SK-N-SH treated with all-trans-retinoic acid at 6 μM for 48 hours (cell line): ENCODE data around the gene ZNF423.

Experiments
- ATAC-seq: fragments of 200-7000 bp; cut with Tn5 transposase; 3 replicates; pipeline ENCODE4 v1.9.1; 2020; ENCODE audit warnings: mild to moderate bottlenecking, moderate library complexity
- ARNTL ChIP-seq: fragments of 450-650 bp; formaldehyde crosslinking; IDR thresholded peaks from 2 replicates; pipeline ENCODE4 v1.5.0; 2020; ENCODE audit warnings: low read depth, mild to moderate bottlenecking, moderate library complexity, borderline replicate concordance
- BACH2 ChIP-seq: fragments of 250-450 bp; sonication (Bioruptor Pico); IDR thresholded peaks from 2 replicates; pipeline ENCODE4 v1.9.0; 2021; ENCODE audit warnings: mild to moderate bottlenecking, borderline replicate concordance
- CREB5 ChIP-seq: fragments of 250-450 bp; sonication (Bioruptor Pico); IDR thresholded peaks from 2 replicates; pipeline ENCODE4 v1.5.1; 2020; ENCODE audit warnings: low read depth, mild to moderate bottlenecking, moderate library complexity
- CSDC2 ChIP-seq: fragments of 250-450 bp; sonication (Bioruptor Pico); IDR thresholded peaks from 2 replicates; pipeline ENCODE4 v1.5.0; 2020; ENCODE audit warnings: mild to moderate bottlenecking, moderate library complexity
- CSRNP3 ChIP-seq: fragments of 250-450 bp; sonication (Bioruptor Pico); IDR thresholded peaks from 2 replicates; pipeline ENCODE4 v1.5.1; 2021; ENCODE audit warnings: mild to moderate bottlenecking, moderate library complexity
- ESRRG ChIP-seq: fragments of 250-450 bp; sonication (Bioruptor Pico); IDR thresholded peaks from 2 replicates; pipeline ENCODE4 v1.6.1; 2021; ENCODE audit warnings: mild to moderate bottlenecking
- ISL1 ChIP-seq: fragments of 250-450 bp; sonication (Bioruptor Pico); IDR thresholded peaks from 2 replicates; pipeline ENCODE4 v2.1.2; 2022; ENCODE audit warnings: mild to moderate bottlenecking, moderate library complexity
- OSR1 ChIP-seq: fragments of 250-450 bp; sonication (Bioruptor Pico); IDR thresholded peaks from 2 replicates; pipeline ENCODE4 v1.8.0; 2022; ENCODE audit warnings: moderate library complexity, mild to moderate bottlenecking, inconsistent platforms
- POU6F1 ChIP-seq: fragments of 250-450 bp; sonication (Bioruptor Pico); IDR thresholded peaks from 2 replicates; pipeline ENCODE4 v1.8.0; 2021; ENCODE audit warnings: low read depth, mild to moderate bottlenecking, moderate library complexity, borderline replicate concordance
- PPARA ChIP-seq: fragments of 250-450 bp; sonication (Bioruptor Pico); IDR thresholded peaks from 2 replicates; pipeline ENCODE4 v1.5.0; 2020; ENCODE audit warnings: mild to moderate bottlenecking, borderline replicate concordance
- RARB ChIP-seq: fragments of 250-450 bp; sonication (Bioruptor Pico); IDR thresholded peaks from 2 replicates; pipeline ENCODE4 v1.8.0; 2021; ENCODE audit warnings: mild to moderate bottlenecking, moderate library complexity
- SNAI2 ChIP-seq: fragments of 250-450 bp; sonication (Bioruptor Pico); IDR thresholded peaks from 2 replicates; pipeline ENCODE4 v1.5.0; 2020; ENCODE audit warnings: mild to moderate bottlenecking, moderate library complexity
- TCF4 ChIP-seq: fragments of 250-450 bp; sonication (Bioruptor Pico); IDR thresholded peaks from 2 replicates; pipeline ENCODE4 v1.8.0; 2021; ENCODE audit warnings: mild to moderate bottlenecking, moderate library complexity, borderline replicate concordance
- TOX ChIP-seq: fragments of 250-450 bp; sonication (Bioruptor Pico); IDR thresholded peaks from 2 replicates; pipeline ENCODE4 v1.8.0; 2021; ENCODE audit warnings: mild to moderate bottlenecking, moderate library complexity, borderline replicate concordance
- ZC3H10 ChIP-seq: fragments of 250-450 bp; sonication (Bioruptor Pico); IDR thresholded peaks from 2 replicates; pipeline ENCODE4 v1.5.1; 2021; ENCODE audit warnings: mild to moderate bottlenecking, moderate library complexity
- ZFP3 ChIP-seq: fragments of 250-450 bp; sonication (Bioruptor Pico); IDR thresholded peaks from 2 replicates; pipeline ENCODE4 v1.5.0; 2020; ENCODE audit warnings: mild to moderate bottlenecking, moderate library complexity
- ZFP30 ChIP-seq: fragments of 450-650 bp; formaldehyde crosslinking; IDR thresholded peaks from 2 replicates; pipeline ENCODE4 v1.5.0; 2022; ENCODE audit warnings: mild to moderate bottlenecking, moderate library complexity
- ZNF565 ChIP-seq: fragments of 450-650 bp; formaldehyde crosslinking; conservative IDR thresholded peaks from 2 replicates; pipeline ENCODE4 v1.5.0; 2020; ENCODE audit warnings: low read depth, mild to moderate bottlenecking, moderate library complexity
- ZNF70 ChIP-seq: fragments of 450-650 bp; formaldehyde crosslinking; IDR thresholded peaks from 2 replicates; pipeline ENCODE4 v1.5.0; 2020; ENCODE audit warnings: mild to moderate bottlenecking, moderate library complexity
- ZNF8 ChIP-seq: fragments of 450-650 bp; formaldehyde crosslinking; IDR thresholded peaks from 2 replicates; pipeline ENCODE4 v1.5.0; 2020; ENCODE audit warnings: mild to moderate bottlenecking, moderate library complexity
- TF ChIP-seq, protein P1 (sequence below): fragments of 250-450 bp; sonication (Bioruptor Pico); IDR thresholded peaks from 2 replicates; pipeline ENCODE4 v1.5.0; 2020; ENCODE audit warnings: mild to moderate bottlenecking, moderate library complexity

The ZNF423 gene

GRCh38 chr16:49602976-49603310 is 253.0 kb downstream of the ZNF423 start:
- TF ChIP-seq ZFP3 (CRISPR knock-in tag) (no peak), ZC3H10 (CRISPR knock-in tag) (no peak), ZNF565 (CRISPR knock-in tag) (no peak), ZFP30 (no peak), ESRRG (no peak), POU6F1 (CRISPR knock-in tag) (no peak), ISL1 (CRISPR knock-in tag) (no peak), RARB (CRISPR knock-in tag) (no peak), BACH2 (no peak), CREB5 (no peak), TCF4 (no peak), ARNTL (CRISPR knock-in tag) (no peak)
- no peak for ATAC-seq

DNA sequence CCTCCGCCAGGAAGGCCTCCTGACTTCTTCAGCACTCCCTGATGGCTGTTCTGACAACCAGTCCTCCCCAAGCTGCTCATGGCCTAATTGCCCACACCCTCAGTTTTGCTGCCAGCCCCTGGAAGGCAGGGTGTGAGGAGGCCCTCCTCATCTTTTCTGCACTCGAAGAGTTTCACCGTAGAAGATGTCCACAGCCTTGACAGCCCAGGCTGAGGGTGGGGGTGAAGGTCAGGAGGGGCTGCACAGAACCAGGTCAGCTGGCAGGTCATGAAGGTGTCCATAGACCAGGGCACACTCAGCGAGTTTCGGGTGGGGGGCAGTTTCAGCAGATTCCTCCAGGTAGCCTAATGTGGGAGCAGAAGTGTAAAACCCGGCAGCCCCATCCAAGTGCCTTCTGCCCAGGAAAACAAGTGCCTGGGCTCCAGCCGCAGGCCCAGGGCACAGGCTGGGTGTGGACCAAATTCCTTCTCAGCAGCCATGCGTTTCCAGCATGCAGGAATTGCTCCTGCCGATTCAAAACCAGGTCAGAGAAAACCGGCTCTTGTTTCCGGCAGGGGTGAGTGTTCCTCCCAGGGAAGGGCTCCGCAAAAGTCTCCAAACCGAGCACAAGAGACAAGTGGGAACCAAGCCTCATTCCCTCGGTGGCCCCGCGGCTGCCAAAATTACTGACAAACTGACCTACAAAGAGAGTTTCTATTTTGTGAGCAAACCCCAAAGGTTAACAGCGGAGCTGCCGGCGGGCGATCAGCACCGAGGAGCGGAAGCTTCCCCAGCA is 253.5 kb downstream of the ZNF423 start:
- no peak for ATAC-seq
- TF ChIP-seq OSR1 (CRISPR knock-in tag): no peak
- TF ChIP-seq POU6F1 (CRISPR knock-in tag): no peak
- TF ChIP-seq SNAI2: no peak
- TF ChIP-seq ZNF70 (CRISPR knock-in tag): no peak
- no peak for TF ChIP-seq ISL1 (CRISPR knock-in tag)
- no peak for TF ChIP-seq CSRNP3
- TF ChIP-seq PPARA (CRISPR knock-in tag): no peak
- TF ChIP-seq ZFP30: no peak
- no peak for TF ChIP-seq ZNF565 (CRISPR knock-in tag)
- no peak for TF ChIP-seq CSDC2 (CRISPR knock-in tag)
- no peak for TF ChIP-seq ZFP3 (CRISPR knock-in tag)
- TF ChIP-seq ZNF8 (CRISPR knock-in tag): no peak
- no peak for TF ChIP-seq CREB5
- TF ChIP-seq ESRRG: no peak
- TF ChIP-seq BACH2: no peak
- no peak for TF ChIP-seq RARB (CRISPR knock-in tag)
- no peak for TF ChIP-seq ZC3H10 (CRISPR knock-in tag)
- TF ChIP-seq TOX (CRISPR knock-in tag): no peak
- TF ChIP-seq, protein P1, sequence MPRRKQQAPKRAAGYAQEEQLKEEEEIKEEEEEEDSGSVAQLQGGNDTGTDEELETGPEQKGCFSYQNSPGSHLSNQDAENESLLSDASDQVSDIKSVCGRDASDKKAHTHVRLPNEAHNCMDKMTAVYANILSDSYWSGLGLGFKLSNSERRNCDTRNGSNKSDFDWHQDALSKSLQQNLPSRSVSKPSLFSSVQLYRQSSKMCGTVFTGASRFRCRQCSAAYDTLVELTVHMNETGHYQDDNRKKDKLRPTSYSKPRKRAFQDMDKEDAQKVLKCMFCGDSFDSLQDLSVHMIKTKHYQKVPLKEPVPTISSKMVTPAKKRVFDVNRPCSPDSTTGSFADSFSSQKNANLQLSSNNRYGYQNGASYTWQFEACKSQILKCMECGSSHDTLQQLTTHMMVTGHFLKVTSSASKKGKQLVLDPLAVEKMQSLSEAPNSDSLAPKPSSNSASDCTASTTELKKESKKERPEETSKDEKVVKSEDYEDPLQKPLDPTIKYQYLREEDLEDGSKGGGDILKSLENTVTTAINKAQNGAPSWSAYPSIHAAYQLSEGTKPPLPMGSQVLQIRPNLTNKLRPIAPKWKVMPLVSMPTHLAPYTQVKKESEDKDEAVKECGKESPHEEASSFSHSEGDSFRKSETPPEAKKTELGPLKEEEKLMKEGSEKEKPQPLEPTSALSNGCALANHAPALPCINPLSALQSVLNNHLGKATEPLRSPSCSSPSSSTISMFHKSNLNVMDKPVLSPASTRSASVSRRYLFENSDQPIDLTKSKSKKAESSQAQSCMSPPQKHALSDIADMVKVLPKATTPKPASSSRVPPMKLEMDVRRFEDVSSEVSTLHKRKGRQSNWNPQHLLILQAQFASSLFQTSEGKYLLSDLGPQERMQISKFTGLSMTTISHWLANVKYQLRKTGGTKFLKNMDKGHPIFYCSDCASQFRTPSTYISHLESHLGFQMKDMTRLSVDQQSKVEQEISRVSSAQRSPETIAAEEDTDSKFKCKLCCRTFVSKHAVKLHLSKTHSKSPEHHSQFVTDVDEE (CRISPR knock-in tag): no peak
- TF ChIP-seq, all 23 proteins: peak for 0
